Measurements from ENCODE around the gene TMC7.
"Not testable (repeated sequence)": the region's sequence is repeated elsewhere in the genome, so short reads cannot be mapped to it uniquely, and the experiment has no call there.

DNA sequence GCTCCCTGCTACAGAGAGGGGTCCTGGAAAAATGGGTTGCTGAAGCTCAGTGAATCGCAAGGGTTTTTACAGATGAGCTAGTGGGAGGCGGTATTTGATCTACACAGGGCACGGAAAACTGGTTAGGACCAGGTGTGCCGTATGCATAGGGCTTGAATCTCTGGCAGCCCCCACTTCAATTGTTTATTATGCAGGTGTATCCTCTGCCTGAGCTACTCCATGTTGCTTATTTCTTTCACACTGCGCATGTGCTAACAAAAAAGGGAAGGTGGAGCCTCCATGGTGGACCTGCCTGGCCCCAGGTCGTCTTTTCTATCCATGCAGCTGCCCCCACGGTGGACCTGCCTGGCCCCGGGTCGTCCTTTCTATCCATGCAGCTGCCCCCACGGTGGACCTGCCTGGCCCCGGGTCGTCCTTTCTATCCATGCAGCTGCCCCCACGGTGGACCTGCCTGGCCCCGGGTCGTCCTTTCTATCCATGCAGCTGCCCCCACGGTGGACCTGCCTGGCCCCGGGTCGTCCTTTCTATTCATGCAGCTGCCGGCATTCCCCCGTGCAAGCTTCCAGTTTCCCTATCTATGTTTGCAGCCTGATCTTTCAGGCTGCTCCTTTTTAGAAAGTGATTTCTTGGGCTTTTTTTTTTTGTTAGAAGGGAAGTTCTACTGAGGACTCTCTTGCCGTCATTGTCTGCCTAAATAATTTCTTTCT is 27.7 kb upstream of the TMC7 start:
- TF ChIP-seq, protein P1, sequence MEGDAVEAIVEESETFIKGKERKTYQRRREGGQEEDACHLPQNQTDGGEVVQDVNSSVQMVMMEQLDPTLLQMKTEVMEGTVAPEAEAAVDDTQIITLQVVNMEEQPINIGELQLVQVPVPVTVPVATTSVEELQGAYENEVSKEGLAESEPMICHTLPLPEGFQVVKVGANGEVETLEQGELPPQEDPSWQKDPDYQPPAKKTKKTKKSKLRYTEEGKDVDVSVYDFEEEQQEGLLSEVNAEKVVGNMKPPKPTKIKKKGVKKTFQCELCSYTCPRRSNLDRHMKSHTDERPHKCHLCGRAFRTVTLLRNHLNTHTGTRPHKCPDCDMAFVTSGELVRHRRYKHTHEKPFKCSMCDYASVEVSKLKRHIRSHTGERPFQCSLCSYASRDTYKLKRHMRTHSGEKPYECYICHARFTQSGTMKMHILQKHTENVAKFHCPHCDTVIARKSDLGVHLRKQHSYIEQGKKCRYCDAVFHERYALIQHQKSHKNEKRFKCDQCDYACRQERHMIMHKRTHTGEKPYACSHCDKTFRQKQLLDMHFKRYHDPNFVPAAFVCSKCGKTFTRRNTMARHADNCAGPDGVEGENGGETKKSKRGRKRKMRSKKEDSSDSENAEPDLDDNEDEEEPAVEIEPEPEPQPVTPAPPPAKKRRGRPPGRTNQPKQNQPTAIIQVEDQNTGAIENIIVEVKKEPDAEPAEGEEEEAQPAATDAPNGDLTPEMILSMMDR (IDR thresholded peaks at IDR 0.05): not testable (repeated sequence)
- TF ChIP-seq POLR2A (IDR thresholded peaks at IDR 0.05): not testable (repeated sequence)
